Stimulated activated naive CD8-positive, alpha-beta T cell treated with anti-CD3 and anti-CD28 coated beads, Interleukin-15, amount 100 ng/mL, for 72 hours (primary cell): Measurements from ENCODE around the gene PLEKHG1.

Experiments
- ATAC-seq: fragments of 150-1000 bp; cut with Tn5 transposase; 2 replicates; pipeline ENCODE4 v1.10.0; 2021; ENCODE audit warnings: mild to moderate bottlenecking, moderate library complexity
- DNase-seq, 2 donors: peaks; one replicate each; pipeline ENCODE4 v3.0.0; 2021 to 2022
- H3K27ac Mint-ChIP-seq, 2 donors: one replicate each; pipeline ENCODE4 v1.8.0; 2022; ENCODE audit warnings: mild to moderate bottlenecking in 2 of 2, mixed read lengths in 2 of 2, moderate library complexity in 2 of 2
- H3K27me3 Mint-ChIP-seq: one replicate; pipeline ENCODE4 v1.8.0; 2022; ENCODE audit warnings: mixed read lengths
- H3K4me1 Mint-ChIP-seq: one replicate; pipeline ENCODE4 v1.8.0; 2022; ENCODE audit warnings: mild to moderate bottlenecking, mixed read lengths
- H3K4me3 Mint-ChIP-seq, 2 donors: one replicate each; pipeline ENCODE4 v1.8.0; 2022; ENCODE audit warnings: mild to moderate bottlenecking in 2 of 2, mixed read lengths in 2 of 2, moderate library complexity in 1 of 2
- H3K9me3 Mint-ChIP-seq, 2 donors: one replicate each; pipeline ENCODE4 v1.8.0; 2022; ENCODE audit warnings: mixed read lengths in 2 of 2

Gene PLEKHG1

DNA sequence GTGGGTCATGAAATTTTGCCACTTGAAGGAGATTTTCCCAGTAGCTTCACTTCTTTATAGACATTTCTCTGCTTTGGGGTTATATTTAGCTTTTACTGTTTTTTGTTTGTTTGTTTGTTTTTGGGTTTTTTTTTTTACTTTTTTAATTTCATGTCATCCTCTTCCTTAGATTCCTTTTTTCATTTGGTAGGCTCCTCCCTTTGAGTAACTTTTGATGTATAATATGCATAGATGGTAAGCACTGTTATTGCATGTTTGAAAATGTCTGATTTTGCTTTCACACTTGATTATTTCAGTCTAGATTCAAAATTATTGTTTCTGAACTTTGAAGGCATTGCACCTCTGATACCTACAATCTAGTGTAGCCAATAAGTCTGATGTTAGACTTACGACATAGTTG, 37.6 kb downstream of the PLEKHG1 start:
- ATAC-seq (no peak), DNase-seq (no peak)
- no peak overlapping the region for H3K27ac Mint-ChIP-seq
- peaks cover 47% of the 10 kb centered on the region for H3K4me1 Mint-ChIP-seq
- no peaks in the 10 kb centered on the region for H3K9me3 Mint-ChIP-seq
- no peak overlapping the region for H3K4me3 Mint-ChIP-seq
- peaks cover 27% of the 10 kb centered on the region for H3K27me3 Mint-ChIP-seq

DNA sequence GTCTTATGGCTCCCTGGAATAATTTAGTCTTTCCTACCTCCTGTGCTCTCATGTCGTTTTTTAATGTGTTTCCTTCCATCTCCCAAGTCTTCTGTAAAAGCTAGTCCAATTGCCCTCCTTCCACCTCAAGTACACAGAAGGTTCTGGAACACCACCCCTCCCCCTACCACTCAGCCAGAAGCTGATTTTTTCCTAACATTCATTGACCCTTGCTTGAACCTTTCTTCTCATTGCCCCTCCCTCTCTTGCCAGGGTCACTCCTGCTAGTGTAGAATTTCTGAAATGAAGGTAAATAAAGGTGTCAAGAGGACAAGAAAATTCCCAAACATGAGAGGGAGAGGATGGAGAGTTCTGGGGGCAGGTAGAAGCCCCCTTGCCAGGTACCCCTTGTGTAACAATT, 38.6 kb downstream of the PLEKHG1 start:
- H3K4me1 Mint-ChIP-seq: peaks cover 37% of the 10 kb centered on the region
- H3K27me3 Mint-ChIP-seq: peaks cover 22% of the 10 kb centered on the region
- ATAC-seq (no peak), DNase-seq (no peak)
- no peak overlapping the region for H3K4me3 Mint-ChIP-seq
- no peaks in the 10 kb centered on the region for H3K9me3 Mint-ChIP-seq
- no peak overlapping the region for H3K27ac Mint-ChIP-seq

DNA sequence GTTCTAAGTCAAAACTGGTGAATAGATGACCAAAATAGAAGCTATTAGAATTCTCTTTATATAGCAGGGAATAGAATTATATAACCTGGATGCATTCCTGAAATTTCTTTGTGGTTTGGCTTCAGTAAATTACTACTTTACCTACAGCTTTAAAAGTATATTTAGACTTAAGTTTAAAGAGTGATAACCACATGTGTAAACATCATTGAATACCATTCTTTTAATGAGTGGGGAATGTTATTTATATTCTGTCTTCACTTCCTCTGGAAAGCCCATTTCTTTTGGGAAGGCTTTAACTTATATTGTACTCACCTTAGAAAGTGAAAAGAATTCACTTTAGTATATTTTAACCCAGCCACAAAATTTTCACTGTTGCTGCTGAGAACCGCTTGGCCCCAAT, 39.1 kb downstream of the PLEKHG1 start:
- DNase-seq (no peak), ATAC-seq (no peak)
- Mint-ChIP-seq H3K27me3 (peaks cover 17% of the 10 kb centered on the region), H3K9me3 (no peaks in the 10 kb centered on the region), H3K4me1 (peaks cover 32% of the 10 kb centered on the region), H3K4me3 (no peak overlapping the region), H3K27ac (no peak overlapping the region)

DNA sequence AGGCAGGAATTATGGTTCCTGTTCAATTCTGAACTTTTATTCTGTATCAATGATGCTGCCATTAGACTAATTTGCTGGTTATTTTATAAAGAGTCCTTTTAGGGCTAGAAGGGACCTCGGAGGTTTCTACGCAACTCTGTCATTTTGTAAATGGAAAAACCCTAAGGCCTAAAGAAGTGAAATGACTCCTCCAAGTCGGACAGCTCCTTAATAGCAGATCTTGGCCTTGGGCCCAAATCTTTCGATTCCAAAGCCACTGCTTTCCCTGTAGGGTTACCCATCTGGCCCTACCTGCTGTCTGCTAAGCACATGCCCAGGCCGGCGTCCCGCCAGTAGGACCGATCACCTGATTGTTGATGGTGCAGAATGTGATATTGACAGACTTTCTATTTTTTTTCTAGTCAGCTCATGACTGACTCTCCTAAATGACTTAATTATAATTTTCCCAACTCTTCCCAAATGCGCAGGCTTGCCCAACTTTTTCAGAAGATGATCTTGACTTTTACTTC, 40.2 kb downstream of the PLEKHG1 start:
- DNase-seq (no peak), ATAC-seq (no peak)
- Mint-ChIP-seq H3K4me1 (peaks cover 26% of the 10 kb centered on the region), H3K4me3 (no peak overlapping the region), H3K27me3 (peaks cover 9% of the 10 kb centered on the region), H3K9me3 (no peaks in the 10 kb centered on the region), H3K27ac (no peak overlapping the region)

DNA sequence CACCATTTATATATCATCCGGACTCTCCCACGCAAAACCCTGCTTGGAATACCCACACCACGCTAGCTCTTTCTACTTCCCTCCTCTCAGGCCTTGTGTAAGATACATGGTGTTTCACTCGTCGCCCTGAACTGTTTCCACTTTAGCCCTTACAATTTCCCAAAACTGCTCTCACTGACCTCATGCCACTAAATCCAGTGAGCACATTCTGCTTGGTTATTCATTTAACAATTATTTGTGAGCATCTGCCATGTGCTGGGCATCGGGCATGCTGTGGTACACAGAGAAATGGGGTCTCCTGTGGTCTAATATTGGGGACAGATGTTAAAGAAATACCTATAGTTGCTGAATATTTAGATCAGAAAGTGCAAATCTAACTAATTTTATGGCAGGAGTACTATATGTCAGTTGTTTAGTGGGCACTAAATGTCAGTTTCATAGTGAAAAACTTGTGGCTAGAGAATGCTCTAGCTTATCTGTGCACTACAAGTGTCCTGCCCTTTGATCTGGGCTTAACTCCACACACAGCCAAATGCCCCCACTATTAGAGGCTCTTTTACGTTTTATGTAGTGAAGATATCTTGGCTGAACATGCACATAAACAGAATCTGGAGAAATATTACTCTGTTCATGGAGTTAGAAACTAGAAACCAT, 41.0 kb downstream of the PLEKHG1 start:
- Mint-ChIP-seq H3K4me3 (no peak overlapping the region), H3K4me1 (peaks cover 26% of the 10 kb centered on the region), H3K9me3 (no peaks in the 10 kb centered on the region), H3K27me3 (peaks cover 9% of the 10 kb centered on the region), H3K27ac (no peak overlapping the region)
- ATAC-seq: no peak
- no peak for DNase-seq

DNA sequence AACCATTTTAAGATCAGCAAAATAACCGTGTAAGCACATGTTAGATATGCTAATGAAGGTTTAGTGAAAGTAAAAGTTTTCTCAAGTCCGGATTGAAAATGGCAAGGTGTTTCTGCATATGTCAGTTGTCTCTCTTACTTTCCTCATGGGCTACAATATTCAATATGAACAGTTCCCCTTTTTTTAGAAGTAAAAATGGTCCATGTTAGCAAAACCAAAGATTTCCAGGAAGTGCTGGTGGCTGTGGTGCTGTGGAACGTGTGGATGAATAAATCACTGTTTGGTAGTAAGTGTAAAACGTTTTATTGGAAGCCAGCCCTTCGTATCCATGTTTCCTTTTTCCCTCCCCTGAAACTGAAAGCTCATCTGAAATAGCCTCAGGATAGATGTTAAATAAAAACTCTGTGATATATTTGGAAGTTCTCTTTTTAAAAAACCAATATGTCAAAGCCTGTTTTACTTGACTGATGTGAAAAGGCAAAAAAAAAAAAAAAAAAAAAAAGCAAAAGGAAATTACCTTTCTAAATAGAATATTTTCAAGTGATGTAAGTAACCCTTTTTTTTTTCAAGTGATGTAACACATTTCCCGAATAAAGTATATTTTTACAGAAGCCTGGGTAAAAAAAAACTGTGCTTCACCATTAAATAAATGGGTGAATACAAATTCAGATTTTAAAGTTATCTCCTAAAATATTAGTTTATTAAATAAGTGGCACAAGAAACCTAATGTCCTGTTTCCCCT, 41.9 kb downstream of the PLEKHG1 start:
- H3K27ac Mint-ChIP-seq: peak overlapping the region in 1 of 2 donors; percentile 5

DNA sequence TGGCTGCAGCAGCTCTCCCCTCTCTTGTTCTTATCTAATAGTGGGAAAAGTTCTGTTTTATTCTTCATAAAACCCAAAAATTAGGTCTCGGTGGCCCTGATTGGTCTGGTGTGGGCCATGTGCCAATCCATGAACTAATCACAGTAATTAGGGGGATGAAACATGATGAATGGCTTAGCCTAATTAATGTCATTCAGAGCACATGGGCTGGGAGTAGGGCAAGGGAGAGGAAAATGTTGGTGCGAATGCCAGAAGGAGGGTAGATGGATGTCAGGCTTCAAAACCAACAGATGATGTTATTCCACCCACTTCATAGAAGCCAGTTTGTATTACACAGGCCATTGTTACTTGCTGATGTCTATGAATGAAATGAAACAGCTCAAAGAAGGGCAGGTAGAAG, 46.5 kb downstream of the PLEKHG1 start:
- peaks cover 10% of the 10 kb centered on the region for H3K27me3 Mint-ChIP-seq
- peaks cover 4% of the 10 kb centered on the region for H3K4me1 Mint-ChIP-seq
- no peak for DNase-seq
- no peak overlapping the region for H3K27ac Mint-ChIP-seq
- ATAC-seq: no peak
- no peak overlapping the region for H3K4me3 Mint-ChIP-seq
- no peaks in the 10 kb centered on the region for H3K9me3 Mint-ChIP-seq

More for the DNA sequence above, 41.9 kb downstream of the PLEKHG1 start:
- Mint-ChIP-seq H3K4me3 (peak overlapping the region; percentile 53 to 54), H3K27me3 (peaks cover 16% of the 10 kb centered on the region), H3K9me3 (no peaks in the 10 kb centered on the region), H3K4me1 (peaks cover 23% of the 10 kb centered on the region)
- ATAC-seq: no peak
- DNase-seq: no peak

DNA sequence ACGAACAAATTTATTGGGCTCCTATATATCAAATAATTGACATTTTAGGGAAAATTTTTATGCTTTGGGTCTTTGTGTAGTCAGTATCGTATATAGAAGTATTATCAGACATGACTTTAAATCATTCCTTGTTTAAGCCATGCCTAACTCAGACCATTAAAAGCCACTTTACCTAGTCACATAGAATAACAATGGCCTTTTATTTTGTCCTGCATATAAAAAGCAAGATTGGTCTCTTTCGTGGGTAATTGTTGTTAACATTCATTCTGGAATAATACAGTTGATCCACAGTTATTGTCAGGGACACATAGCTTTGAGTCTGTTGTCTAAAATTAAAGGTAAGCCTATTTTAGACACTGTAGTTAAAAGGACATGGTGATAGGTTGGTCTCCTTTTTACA, 47.4 kb downstream of the PLEKHG1 start:
- ATAC-seq: no peak
- Mint-ChIP-seq H3K9me3 (no peaks in the 10 kb centered on the region), H3K27ac (no peak overlapping the region)

More for the DNA sequence above, 47.4 kb downstream of the PLEKHG1 start:
- Mint-ChIP-seq H3K27me3 (peaks cover 10% of the 10 kb centered on the region), H3K4me3 (no peak overlapping the region), H3K4me1 (no peaks in the 10 kb centered on the region)
- no peak for DNase-seq
